HepG2 (cell line): ENCODE data around the gene KDM2B. TPM values are rescaled to one million over a fixed set of nuclear protein-coding genes. Genes with fewer than 3 reads are reported as not detected.

ENCODE experiments used
- ARNT2 ChIP-seq: sonication (generic); formaldehyde crosslinking; IDR thresholded peaks from 2 replicates; pipeline ENCODE4 v1.8.0; 2022; ENCODE audit warnings: mild to moderate bottlenecking, low read depth, missing genetic modification reagents, moderate library complexity
- ATF4 ChIP-seq, 2 experiments: fragments of 450-650 bp in 1 of 2; sonication (generic) in 1 of 2; formaldehyde crosslinking; IDR thresholded peaks; 2 replicates each; pipeline versions ENCODE4 v1.5.0 to v1.8.0; 2020 to 2022; ENCODE audit warnings: mild to moderate bottlenecking in 1 of 2, missing genetic modification reagents in 1 of 2
- CSRNP1 ChIP-seq: sonication (generic); formaldehyde crosslinking; IDR thresholded peaks from 2 replicates; pipeline ENCODE4 v1.8.1; 2023; ENCODE audit warnings: mild to moderate bottlenecking, missing genetic modification reagents
- FOXK2 ChIP-seq: fragments of 450-650 bp; IDR thresholded peaks from 2 replicates; pipeline ENCODE4 v1.6.1; 2016
- IKZF4 ChIP-seq: sonication (generic); formaldehyde crosslinking; IDR thresholded peaks from 2 replicates; pipeline ENCODE4 v1.5.1; 2020; ENCODE audit warnings: borderline replicate concordance, mild to moderate bottlenecking, low read depth, missing genetic modification reagents; ENCODE audit errors: not compliant biosample characterization
- PBX3 ChIP-seq: sonication (generic); formaldehyde crosslinking; IDR thresholded peaks from 2 replicates; pipeline ENCODE4 v1.8.1; 2023; ENCODE audit warnings: missing genetic modification reagents, inconsistent platforms, borderline replicate concordance
- U2AF1 ChIP-seq: fragments of 200-400 bp; formaldehyde crosslinking; optimal IDR thresholded peaks from 2 replicates; pipeline ENCODE3; 2017; ENCODE audit warnings: mild to moderate bottlenecking, low read depth, low read length
- XBP1 ChIP-seq: sonication (generic); formaldehyde crosslinking; IDR thresholded peaks from 2 replicates; pipeline ENCODE4 v1.5.0; 2020; ENCODE audit warnings: missing genetic modification reagents
- ZBTB40 ChIP-seq, 2 experiments: fragments of 450-650 bp in 1 of 2; sonication (generic) in 1 of 2; formaldehyde crosslinking in 1 of 2; IDR thresholded peaks; 2 replicates each; pipeline versions ENCODE4 v1.6.1 to v1.8.0; 2016 to 2022; ENCODE audit warnings: antibody characterized with exemption in 1 of 2, mild to moderate bottlenecking in 1 of 2, missing genetic modification reagents in 1 of 2
- ZNF446 ChIP-seq: sonication (generic); formaldehyde crosslinking; IDR thresholded peaks from 2 replicates; pipeline ENCODE4 v1.5.0; 2020; ENCODE audit warnings: mild to moderate bottlenecking, missing genetic modification reagents
- ZNF790 ChIP-seq: sonication (generic); formaldehyde crosslinking; IDR thresholded peaks from 2 replicates; pipeline ENCODE4 v1.8.0; 2022; ENCODE audit warnings: missing genetic modification reagents, mild to moderate bottlenecking, borderline replicate concordance
- polyA plus RNA-seq, 8 experiments: library from polyadenylated mRNA; depleted of rRNA in 3 of 8; stranded (reverse) in 7 of 8; unstranded in 1 of 8; fragments of >200 nt; fragmentation: Illumina TruSeq in 4 of 8; extraction: Trizol in 4 of 8; gene quantifications; 2 replicates each; pipeline versions ENCODE4 v1.2.1 to v1.2.3, GENCODE V29; 2011 to 2016; ENCODE audit warnings: low read depth in 4 of 8, missing spikeins in 1 of 8, mixed read lengths in 1 of 8; ENCODE audit not compliant: insufficient read depth in 1 of 8
- total RNA-seq, 5 experiments: library from RNA; depleted of rRNA; stranded (reverse); fragments of >200 nt; fragmentation: Illumina TruSeq; extraction: Trizol; gene quantifications; 2 replicates each; pipeline ENCODE4 v1.2.3, GENCODE V29; 2016; ENCODE audit warnings: low read depth in 1 of 5

Gene KDM2B
- total and polyA plus RNA-seq, 2 of the 13 experiments (the other 11 are each of a cell fraction or from before 2014, with no cell fraction given), result 17.5 to 26.1 TPM

- TF ChIP-seq ARNT2 (CRISPR knock-in tag) (peak; percentile 72; the same call in 1 of the 2 replicates), PBX3 (CRISPR knock-in tag) (peak; percentile 77; the same call in 1 of the 2 replicates), ZNF446 (CRISPR knock-in tag) (peak; percentile 93), CSRNP1 (CRISPR knock-in tag) (0 out of 2 replicates have a peak, but pooled peaks have one; percentile 46), ATF4 (CRISPR knock-in tag; IDR thresholded peaks at IDR 0.05) (peak in 1 of 2 experiments; percentile 71; a peak in 2 of 4 replicates), XBP1 (CRISPR knock-in tag) (0 out of 2 replicates have a peak, but pooled peaks have one; percentile 14), IKZF4 (CRISPR knock-in tag) (no peak), U2AF1 (peak; percentile 60), ZNF790 (CRISPR knock-in tag) (peak; percentile 84), ZBTB40 (IDR thresholded peaks at IDR 0.05) (no peak), ZBTB40 (CRISPR knock-in tag; IDR thresholded peaks at IDR 0.05) (no peak; the same call in 1 of the 2 replicates), FOXK2 (no peak)
Measured at GRCh38 chr12:121399391-121400331, 181.2 kb downstream of the KDM2B start, which contains the start of gene RNF34 (continued).
